Breast epithelium (tissue), 3 donors: ENCODE data around the gene EHMT2.

Source experiments
- POLR2A ChIP-seq: fragments of 450-650 bp; IDR thresholded peaks from one replicate; pipeline ENCODE4 v1.6.1; 2016; ENCODE audit warnings: antibody characterized with exemption, mild to moderate bottlenecking, moderate library complexity
- TF ChIP-seq, protein P1 (sequence below), 3 donors: fragments of 450-650 bp; IDR thresholded peaks; one replicate each; pipeline ENCODE4 v1.5.1; 2016 to 2017; ENCODE audit warnings: antibody characterized with exemption in 3 of 3, mild to moderate bottlenecking in 3 of 3, moderate library complexity in 3 of 3

DNA sequence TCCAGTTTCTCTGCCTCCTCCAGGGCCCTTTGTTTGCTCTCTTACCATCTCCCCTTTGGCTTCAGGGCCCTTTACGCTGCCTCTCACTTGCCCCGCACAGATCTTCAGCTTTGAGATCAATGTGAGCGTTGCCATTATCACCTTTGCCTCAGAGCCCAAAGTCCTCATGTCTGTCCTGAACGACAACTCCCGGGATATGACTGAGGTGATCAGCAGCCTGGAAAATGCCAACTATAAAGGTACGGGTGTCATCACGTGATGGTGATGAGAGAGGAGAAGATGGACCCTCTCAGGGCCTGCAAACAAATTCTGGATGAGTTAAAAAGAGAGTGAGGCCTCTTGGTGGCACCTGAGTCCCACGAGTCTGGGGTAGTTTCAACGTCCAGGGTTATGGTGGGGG lies 38.3 kb upstream of the EHMT2 start:
- TF ChIP-seq, protein P1, sequence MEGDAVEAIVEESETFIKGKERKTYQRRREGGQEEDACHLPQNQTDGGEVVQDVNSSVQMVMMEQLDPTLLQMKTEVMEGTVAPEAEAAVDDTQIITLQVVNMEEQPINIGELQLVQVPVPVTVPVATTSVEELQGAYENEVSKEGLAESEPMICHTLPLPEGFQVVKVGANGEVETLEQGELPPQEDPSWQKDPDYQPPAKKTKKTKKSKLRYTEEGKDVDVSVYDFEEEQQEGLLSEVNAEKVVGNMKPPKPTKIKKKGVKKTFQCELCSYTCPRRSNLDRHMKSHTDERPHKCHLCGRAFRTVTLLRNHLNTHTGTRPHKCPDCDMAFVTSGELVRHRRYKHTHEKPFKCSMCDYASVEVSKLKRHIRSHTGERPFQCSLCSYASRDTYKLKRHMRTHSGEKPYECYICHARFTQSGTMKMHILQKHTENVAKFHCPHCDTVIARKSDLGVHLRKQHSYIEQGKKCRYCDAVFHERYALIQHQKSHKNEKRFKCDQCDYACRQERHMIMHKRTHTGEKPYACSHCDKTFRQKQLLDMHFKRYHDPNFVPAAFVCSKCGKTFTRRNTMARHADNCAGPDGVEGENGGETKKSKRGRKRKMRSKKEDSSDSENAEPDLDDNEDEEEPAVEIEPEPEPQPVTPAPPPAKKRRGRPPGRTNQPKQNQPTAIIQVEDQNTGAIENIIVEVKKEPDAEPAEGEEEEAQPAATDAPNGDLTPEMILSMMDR (IDR thresholded peaks at IDR 0.05), result no peak
- TF ChIP-seq POLR2A, result no peak
